GM12878 (cell line): ENCODE measurements around the gene TRAFD1. TPM values are rescaled to one million over a fixed set of nuclear protein-coding genes. Genes with fewer than 3 reads are reported as not detected.
A peak's percentile ranks its signal among the peaks of the same experiment; 100 is the strongest.

Experiments used
- ATAC-seq: fragments of 200-7000 bp; cut with Tn5 transposase; 3 replicates; pipeline ENCODE4 v1.9.1; 2020; ENCODE audit warnings: mild to moderate bottlenecking, moderate library complexity
- BruUV-seq: library from RNA; stranded (reverse); fragments of 400-500 nt; replicated peaks from 2 replicates; lab custom pipeline; 2021; lab: Mats Ljungman, UMichigan
- CTCF ChIA-PET: fragments of 300-600 bp; sonication (Branson Sonifier 250); formaldehyde crosslinking; extraction: SDS; loops from one replicate; lab custom pipeline; 2021; ENCODE audit warnings: inconsistent platforms; lab: Yijun Ruan, JAX
- POLR2A ChIA-PET: fragments of 350-600 bp; formaldehyde crosslinking; extraction: SDS; loops from one replicate; lab custom pipeline; 2021; ENCODE audit warnings: inconsistent platforms; lab: Charles Lee
- RAD21 ChIA-PET: fragments of 300-600 bp; sonication (Branson Sonifier 250); formaldehyde crosslinking; loops from one replicate; lab custom pipeline; 2023; ENCODE audit warnings: antibody characterized with exemption; ENCODE audit not compliant: unreplicated experiment; lab: Charles Lee
- SMC1A ChIA-PET: fragments of 300-600 bp; sonication (Branson Sonifier 250); formaldehyde crosslinking; loops from one replicate; lab custom pipeline; 2023; ENCODE audit not compliant: unreplicated experiment, uncharacterized antibody; lab: Charles Lee
- DNase-seq: peaks from one replicate; pipeline ENCODE4 v3.0.0-alpha.2; 2011; ENCODE audit warnings: low read depth, low spot score
- FAIRE-seq: peaks from 3 replicates; lab custom pipeline; 2011; peaks lifted over from hg19 to GRCh38; lab: Jason Lieb, UNC
- H2AFZ ChIP-seq: 2 replicates; pipeline ENCODE4 v1.6.0; 2011; ENCODE audit warnings: low read depth, low read length, control low read depth; ENCODE audit not compliant: control insufficient read depth
- H3K27ac ChIP-seq: 2 replicates; pipeline ENCODE4 v1.5.1; 2011; ENCODE audit warnings: control low read depth; ENCODE audit not compliant: control insufficient read depth, insufficient read depth
- H3K27me3 ChIP-seq, 2 experiments: replicated peaks in 1 of 2; 2 replicates each; pipeline versions ENCODE4 v1.6.0 to v1.6.1; 2011; ENCODE audit warnings: low read length in 1 of 2; ENCODE audit not compliant: control insufficient read depth in 2 of 2, insufficient read depth in 2 of 2
- H3K36me3 ChIP-seq, 2 experiments: 2 replicates each; pipeline ENCODE4 v1.5.1; 2011; ENCODE audit warnings: low read length in 1 of 2; ENCODE audit not compliant: control insufficient read depth in 2 of 2, insufficient read depth in 2 of 2
- H3K4me1 ChIP-seq: 2 replicates; pipeline ENCODE4 v1.6.1; 2011; ENCODE audit warnings: mild to moderate bottlenecking, low read length, moderate library complexity, mixed read lengths; ENCODE audit not compliant: control insufficient read depth, insufficient read depth
- H3K4me2 ChIP-seq: 2 replicates; pipeline ENCODE4 v1.6.0; 2011; ENCODE audit warnings: control low read depth; ENCODE audit not compliant: control insufficient read depth, insufficient read depth
- H3K4me3 ChIP-seq: fragments of 200-600 bp; sonication (generic); 2 replicates; pipeline ENCODE4 v1.5.1; 2016
- H3K79me2 ChIP-seq: 2 replicates; pipeline ENCODE4 v1.6.0; 2011; ENCODE audit warnings: low read length; ENCODE audit not compliant: control insufficient read depth, insufficient read depth
- H3K9ac ChIP-seq: 2 replicates; pipeline ENCODE4 v1.8.0; 2011; ENCODE audit warnings: low read length, control low read depth, mixed read lengths; ENCODE audit not compliant: control insufficient read depth, insufficient read depth
- H3K9me3 ChIP-seq: replicated peaks from 3 replicates; pipeline ENCODE4 v1.5.1; 2011; ENCODE audit warnings: mild to moderate bottlenecking, low read length; ENCODE audit not compliant: control insufficient read depth, insufficient read depth
- H4K20me1 ChIP-seq: 2 replicates; pipeline ENCODE4 v1.6.0; 2011; ENCODE audit not compliant: control insufficient read depth, insufficient read depth
- ASH2L ChIP-seq: fragments of 300-600, 200-600 bp; sonication (generic); IDR thresholded peaks from 2 replicates; pipeline ENCODE4 v1.6.1; 2017; ENCODE audit warnings: low read depth, mild to moderate bottlenecking, borderline replicate concordance
- CHD2 ChIP-seq: IDR thresholded peaks from 2 replicates; pipeline ENCODE4 v1.6.1; 2011; ENCODE audit warnings: low read depth, low read length, improper control_type of control experiment, borderline replicate concordance
- HDAC2 ChIP-seq: fragments of 200-600 bp; sonication (generic); IDR thresholded peaks from 2 replicates; pipeline ENCODE4 v1.6.1; 2017
- NKRF ChIP-seq: fragments of 450-650 bp; conservative IDR thresholded peaks from 2 replicates; pipeline ENCODE4 v1.6.1; 2017; ENCODE audit warnings: mild to moderate bottlenecking, moderate library complexity
- PAX8 ChIP-seq: fragments of 450-650 bp; IDR thresholded peaks from 2 replicates; pipeline ENCODE4 v1.6.1; 2017; ENCODE audit warnings: mild to moderate bottlenecking, moderate library complexity
- PRDM15 ChIP-seq: fragments of 450-650 bp; formaldehyde crosslinking; IDR thresholded peaks from 2 replicates; pipeline ENCODE4 v1.4.0; 2020; ENCODE audit warnings: mild to moderate bottlenecking, moderate library complexity
- SKIL ChIP-seq: fragments of 450-650 bp; IDR thresholded peaks from 2 replicates; pipeline ENCODE4 v1.6.1; 2017; ENCODE audit warnings: mild to moderate bottlenecking, low read depth, inconsistent platforms; ENCODE audit not compliant: poor library complexity, severe bottlenecking
- TARDBP ChIP-seq: IDR thresholded peaks from 2 replicates; pipeline ENCODE4 v1.6.1; 2016; ENCODE audit warnings: borderline replicate concordance
- TCF3 ChIP-seq: IDR thresholded peaks from 2 replicates; pipeline ENCODE4 v1.6.1; 2012; ENCODE audit warnings: low read depth, mild to moderate bottlenecking, low read length, borderline replicate concordance; ENCODE audit not compliant: insufficient read depth
- WGBS: methylation state at CpG from one replicate; pipeline ENCODE4 v1.1.6; 2016; ENCODE audit warnings: low lambda C conversion rate; ENCODE audit not compliant: insufficient replicate concordance, insufficient coverage; ENCODE audit errors: missing lambda C conversion rate; 5-methylcytosine and 5-hydroxymethylcytosine counted together
- in situ Hi-C: fragments of 300-500 bp; cut with MboI; formaldehyde crosslinking; loops from 9 replicates; pipeline ENCODE4 v1.14.3; 2018; ENCODE audit warnings: mixed read lengths
- intact Hi-C: fragments of 100-400 bp; cut with micrococcal nuclease; formaldehyde crosslinking; loops from one replicate; pipeline ENCODE4 v1.14.2; 2022; ENCODE audit not compliant: unreplicated experiment
- polyA plus RNA-seq, 11 experiments: library from polyadenylated mRNA; depleted of rRNA in 4 of 11; unstranded in 6 of 11; stranded (reverse) in 5 of 11; fragments of >200 nt; fragmentation: Nextera tagmentation in 4 of 11; fragmentation: Illumina TruSeq in 1 of 11; extraction: Ambion mirVana in 4 of 11; extraction: Trizol in 1 of 11; gene quantifications; 1 replicate in 1 of 11; 2 replicates in 10 of 11; pipeline versions ENCODE4 v1.2.1 to v1.2.3, GENCODE V29; 2011 to 2016; ENCODE audit warnings: inconsistent platforms in 2 of 11, missing spikeins in 2 of 11, low read depth in 1 of 11
- total RNA-seq, 4 experiments: library from RNA; depleted of rRNA in 3 of 4; stranded (reverse); fragments of >200 nt in 3 of 4; fragmentation: Illumina TruSeq in 1 of 4; extraction: Trizol in 1 of 4; gene quantifications; 2 replicates each; pipeline versions ENCODE4 v1.2.1 to v1.2.3, GENCODE V29; 2013 to 2021

TRAFD1 gene
- total and polyA plus RNA-seq, 10 of the 15 experiments (the other 5 are each of a cell fraction or from before 2014, with no cell fraction given): 37.2 to 55.5 (median 46.2) TPM

GRCh38 chr12:112199136-112199535 is 73.8 kb downstream of the TRAFD1 start:
- FAIRE-seq (peak; percentile 54), ATAC-seq (no peak), DNase-seq (no peak)
- Histone ChIP-seq H3K27me3 (no peaks in the 10 kb centered on the region), H3K79me2 (no peaks in the 10 kb centered on the region), H3K4me1 (no peaks in the 10 kb centered on the region), H2AFZ (no peak overlapping the region), H3K9me3 (no peaks in the 10 kb centered on the region), H3K4me3 (no peak overlapping the region), H3K36me3 (peaks cover 6 to 27% of the 10 kb centered on the region in 2 experiments; a peak in 3 of 4 replicates), H3K4me2 (no peak overlapping the region), H3K9ac (no peak overlapping the region), H4K20me1 (no peaks in the 10 kb centered on the region), H3K27ac (no peak overlapping the region)
- intact Hi-C loops: loop anchor here (2.0 kb wide), 1 partner anchor 212 kb away; no protein-coding TSS in a partner anchor
- TF ChIP-seq PRDM15 (CRISPR knock-in tag): no peak
- TF ChIP-seq ASH2L: no peak
- TF ChIP-seq SKIL: no peak
- no peak for TF ChIP-seq TCF3
- no peak for TF ChIP-seq PAX8
- no peak for TF ChIP-seq NKRF
- no peak for TF ChIP-seq CHD2
- TF ChIP-seq HDAC2: no peak
- TF ChIP-seq TARDBP: no peak
- WGBS: 79% methylated on average over 4 of the region's 4 CpGs
- RAD21 ChIA-PET: interaction anchor here (1.1 to 4.0 kb wide), 2 partner anchors 67 to 187 kb away, joined by 3 to 76 read pairs; no protein-coding TSS in a partner anchor
- in situ Hi-C loops: loop anchor here (5.0 kb wide), 1 partner anchor 188 kb away; no protein-coding TSS in a partner anchor
- SMC1A ChIA-PET: interaction anchor here (1.1 to 3.6 kb wide), 3 partner anchors 188 to 212 kb away, joined by 5 to 48 read pairs (median 21); no protein-coding TSS in a partner anchor
- CTCF ChIA-PET: interaction anchor here (1.3 to 11.1 kb wide), 11 partner anchors 9 to 329 kb away, joined by 3 to 140 read pairs (median 7); no protein-coding TSS in a partner anchor
- no TSS peak for BruUV-seq
- POLR2A ChIA-PET: no interaction called here
